Measurements from ENCODE around the gene CUTA. TPM values are rescaled to one million over a fixed set of nuclear protein-coding genes. Genes with fewer than 3 reads are reported as not detected.

Gene CUTA
- total and polyA plus RNA-seq, 2 experiments from 2014 or later: 204 to 404 TPM

GRCh38 chr6:33458676-33459075, 40.8 kb upstream of the CUTA start:
- peaks cover 24% of the 10 kb centered on the region for H3K79me2 ChIP-seq (ENCODE audit: insufficient read depth)
- no peaks in the 10 kb centered on the region for H3K9me2 ChIP-seq (ENCODE audit: insufficient read depth)
- no peaks in the 10 kb centered on the region for H3K36me3 ChIP-seq (ENCODE audit: low read depth)
- no peaks in the 10 kb centered on the region for H3K27me3 ChIP-seq (replicated peaks; ENCODE audit: insufficient read depth)
- H2AFZ ChIP-seq: no peak overlapping the region
- in situ Hi-C loops (cut with MboI): no loop called here
- H3F3A ChIP-seq (ENCODE audit: insufficient read depth): no peaks in the 10 kb centered on the region
- no peak overlapping the region for H3K4me3 ChIP-seq
- H3K9me3 ChIP-seq (ENCODE audit: low read depth): no peaks in the 10 kb centered on the region
- H3K4me2 ChIP-seq (ENCODE audit: unreplicated experiment): no peak overlapping the region
- H4K20me1 ChIP-seq (ENCODE audit: insufficient read depth): no peaks in the 10 kb centered on the region
- 35 to 39% methylated on average over 3 of the region's 3 CpGs for WGBS, 2 experiments (ENCODE audit: low coverage in 1 of 2, low lambda C conversion rate in 2 of 2, missing lambda C conversion rate in 2 of 2)
- no peak for DNase-seq
- H3K9ac ChIP-seq: no peak overlapping the region
- TF ChIP-seq EZH2 (IDR thresholded peaks at IDR 0.05; ENCODE audit: insufficient read depth, poor library complexity, severe bottlenecking) (no peak), EZH2phosphoT487 (IDR thresholded peaks at IDR 0.05; ENCODE audit: insufficient read depth, low read depth) (no peak)
- H3K27ac ChIP-seq: no peak overlapping the region
- H3K4me1 ChIP-seq (ENCODE audit: insufficient read depth): peaks cover 4% of the 10 kb centered on the region; the same call in 1 of the 2 replicates

DNA sequence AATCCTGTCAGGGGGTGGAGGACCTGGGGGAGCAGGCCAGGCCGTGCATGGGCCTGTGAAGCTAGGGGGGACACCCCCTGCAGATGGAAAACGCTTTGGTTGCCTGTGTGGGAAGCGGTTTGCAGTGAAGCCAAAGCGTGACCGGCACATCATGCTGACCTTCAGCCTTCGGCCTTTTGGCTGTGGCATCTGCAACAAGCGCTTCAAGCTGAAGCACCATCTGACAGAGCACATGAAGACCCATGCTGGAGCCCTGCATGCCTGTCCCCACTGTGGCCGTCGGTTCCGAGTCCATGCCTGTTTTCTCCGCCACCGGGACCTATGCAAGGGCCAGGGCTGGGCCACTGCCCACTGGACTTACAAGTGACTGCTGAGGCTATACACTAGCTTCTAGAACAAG, 38.2 kb upstream of the CUTA start:
- TF ChIP-seq EZH2phosphoT487 (IDR thresholded peaks at IDR 0.05; ENCODE audit: insufficient read depth, low read depth) (no peak), EZH2 (IDR thresholded peaks at IDR 0.05; ENCODE audit: insufficient read depth, poor library complexity, severe bottlenecking) (no peak)
- Histone ChIP-seq H4K20me1 (ENCODE audit: insufficient read depth) (no peaks in the 10 kb centered on the region), H3K9me3 (ENCODE audit: low read depth) (no peaks in the 10 kb centered on the region), H3K4me1 (ENCODE audit: insufficient read depth) (peaks cover 4% of the 10 kb centered on the region; the same call in 1 of the 2 replicates), H2AFZ (no peak overlapping the region), H3K79me2 (ENCODE audit: insufficient read depth) (peaks cover 26% of the 10 kb centered on the region), H3K36me3 (ENCODE audit: low read depth) (no peaks in the 10 kb centered on the region), H3K4me3 (no peak overlapping the region), H3K4me2 (ENCODE audit: unreplicated experiment) (no peak overlapping the region), H3F3A (ENCODE audit: insufficient read depth) (no peaks in the 10 kb centered on the region), H3K9me2 (ENCODE audit: insufficient read depth) (no peaks in the 10 kb centered on the region), H3K9ac (no peak overlapping the region), H3K27ac (no peak overlapping the region), H3K27me3 (replicated peaks; ENCODE audit: insufficient read depth) (no peaks in the 10 kb centered on the region)
- in situ Hi-C loops (cut with MboI): no loop called here
- DNase-seq: no peak
- WGBS, 2 experiments (ENCODE audit: low coverage in 1 of 2, low lambda C conversion rate in 2 of 2, missing lambda C conversion rate in 2 of 2): 96 to 98% methylated on average over 12 of the region's 12 CpGs

- peaks cover 4% of the 10 kb centered on the region; the same call in 1 of the 2 replicates for H3K4me1 ChIP-seq (ENCODE audit: insufficient read depth)
- peak overlapping the region; percentile 85 for H3K4me2 ChIP-seq (ENCODE audit: unreplicated experiment)
- WGBS, 2 experiments (ENCODE audit: low coverage in 1 of 2, low lambda C conversion rate in 2 of 2, missing lambda C conversion rate in 2 of 2): 46 to 51% methylated on average over 16 of the region's 16 CpGs
- peak; percentile 14 for DNase-seq
- H4K20me1 ChIP-seq (ENCODE audit: insufficient read depth): no peaks in the 10 kb centered on the region
- no peak overlapping the region for H3K27ac ChIP-seq
- in situ Hi-C loops (cut with MboI): no loop called here
- no peaks in the 10 kb centered on the region for H3K9me2 ChIP-seq (ENCODE audit: insufficient read depth)
- H3K27me3 ChIP-seq (replicated peaks; ENCODE audit: insufficient read depth): no peaks in the 10 kb centered on the region
- H3K79me2 ChIP-seq (ENCODE audit: insufficient read depth): peaks cover 26% of the 10 kb centered on the region
- peak overlapping the region; percentile 87 for H3K4me3 ChIP-seq
- H3K9me3 ChIP-seq (ENCODE audit: low read depth): no peaks in the 10 kb centered on the region
- no peaks in the 10 kb centered on the region for H3K36me3 ChIP-seq (ENCODE audit: low read depth)
- peak overlapping the region; percentile 66 for H2AFZ ChIP-seq
- H3F3A ChIP-seq (ENCODE audit: insufficient read depth): peaks cover 10% of the 10 kb centered on the region
- no peak for TF ChIP-seq EZH2 (IDR thresholded peaks at IDR 0.05; ENCODE audit: insufficient read depth, poor library complexity, severe bottlenecking)
- peak overlapping the region; percentile 84 for H3K9ac ChIP-seq
Observed at GRCh38 chr6:33455051-33455450, 37.1 kb upstream of the CUTA start.

- TF ChIP-seq EZH2phosphoT487 (IDR thresholded peaks at IDR 0.05; ENCODE audit: insufficient read depth, low read depth) (no peak), EZH2 (IDR thresholded peaks at IDR 0.05; ENCODE audit: insufficient read depth, poor library complexity, severe bottlenecking) (no peak)
- H3K27ac ChIP-seq: peak within 1 kb of the TSS; percentile 10
- no peaks in the 10 kb centered on the region for H3K9me2 ChIP-seq (ENCODE audit: insufficient read depth)
- H3K4me2 ChIP-seq (ENCODE audit: unreplicated experiment): peak within 1 kb of the TSS; percentile 98
- in situ Hi-C loops (cut with MboI): no loop called here
- no peaks in the 10 kb centered on the region for H3K9me3 ChIP-seq (ENCODE audit: low read depth)
- peak within 1 kb of the TSS; percentile 87 for H3K4me3 ChIP-seq
- 1% methylated on average over 53 to 61 of the region's 65 CpGs for whole genome bisulfite sequencing, 2 experiments (ENCODE audit: low coverage in 1 of 2, low lambda C conversion rate in 2 of 2, missing lambda C conversion rate in 2 of 2)
- H3K27me3 ChIP-seq (replicated peaks; ENCODE audit: insufficient read depth): no peaks in the 10 kb centered on the region
- peaks cover 26% of the 10 kb centered on the region for H3K79me2 ChIP-seq (ENCODE audit: insufficient read depth)
- H2AFZ ChIP-seq: peak within 1 kb of the TSS; percentile 83
- H3F3A ChIP-seq (ENCODE audit: insufficient read depth): peaks cover 15% of the 10 kb centered on the region
- DNase-seq: peak; percentile 99
- H3K36me3 ChIP-seq (ENCODE audit: low read depth): no peaks in the 10 kb centered on the region
- no peaks in the 10 kb centered on the region for H4K20me1 ChIP-seq (ENCODE audit: insufficient read depth)
- H3K4me1 ChIP-seq (ENCODE audit: insufficient read depth): peaks cover 4% of the 10 kb centered on the region; the same call in 1 of the 2 replicates
- H3K9ac ChIP-seq: peak within 1 kb of the TSS; percentile 84
Observed at GRCh38 chr6:33454009-33454946, 36.4 kb upstream of the CUTA start, which contains the start of gene ZBTB9. ZBTB9 (plus strand) TSS chr6:33454576; CDS start chr6:33455101, 525 bp downstream.

All from GM23248 (cell line).